T-helper 1 cell (primary cell): ENCODE data around the gene PXDN.

Source experiments
- DNase-seq, 5 donors: peaks; one replicate each; pipeline ENCODE4 v3.0.0-alpha.2; 2012 to 2020

The PXDN gene

GRCh38 chr2:1660656-1661640, 83.4 kb downstream of the PXDN start:
- no peak for DNase-seq

GRCh38 chr2:1659951-1660565, 84.3 kb downstream of the PXDN start:
- no peak for DNase-seq

GRCh38 chr2:1658394-1659151, 85.7 kb downstream of the PXDN start:
- DNase-seq = no peak

GRCh38 chr2:1656961-1657841, 87.1 kb downstream of the PXDN start:
- no peak for DNase-seq

- DNase-seq = no peak
Observed at GRCh38 chr2:1656326-1656960, 87.9 kb downstream of the PXDN start.

- DNase-seq = no peak
Observed at GRCh38 chr2:1655461-1655860, 88.9 kb downstream of the PXDN start.

GRCh38 chr2:1654696-1655374, 89.5 kb downstream of the PXDN start:
- no peak for DNase-seq

GRCh38 chr2:1653956-1654695, 90.2 kb downstream of the PXDN start:
- no peak for DNase-seq

- no peak for DNase-seq
Observed at GRCh38 chr2:1652034-1652790, 92.1 kb downstream of the PXDN start.

GRCh38 chr2:1651121-1652033, 92.9 kb downstream of the PXDN start:
- no peak for DNase-seq

- no peak for DNase-seq
Observed at GRCh38 chr2:1650085-1650872, 94.0 kb downstream of the PXDN start.

GRCh38 chr2:1649103-1650084, 94.9 kb downstream of the PXDN start:
- DNase-seq = no peak

GRCh38 chr2:1648241-1649102, 95.8 kb downstream of the PXDN start:
- no peak for DNase-seq

- no peak for DNase-seq
Observed at GRCh38 chr2:1647417-1648240, 96.7 kb downstream of the PXDN start.
